AG09309 (cell line): ENCODE data around the gene ITSN1.
A peak's percentile ranks its signal among the peaks of the same experiment; 100 is the strongest.
"Not testable (repeated sequence)": the region's sequence is repeated elsewhere in the genome, so short reads cannot be mapped to it uniquely, and the experiment has no call there.

ENCODE experiments used
- DNase-seq: peaks from one replicate; pipeline ENCODE4 v3.0.0-alpha.2; 2010; ENCODE audit warnings: low read depth
- H3K4me3 ChIP-seq: 2 replicates; pipeline ENCODE4 v1.5.1; 2011; ENCODE audit warnings: mild to moderate bottlenecking, low read depth, low read length, moderate library complexity; ENCODE audit not compliant: control insufficient read depth
- TF ChIP-seq, protein P1 (sequence below): IDR thresholded peaks from 2 replicates; pipeline ENCODE4 v1.5.1; 2011; ENCODE audit warnings: mild to moderate bottlenecking, low read depth, low read length, inconsistent platforms; ENCODE audit not compliant: insufficient read depth, control insufficient read depth; ENCODE audit errors: missing control alignments

The ITSN1 gene

DNA sequence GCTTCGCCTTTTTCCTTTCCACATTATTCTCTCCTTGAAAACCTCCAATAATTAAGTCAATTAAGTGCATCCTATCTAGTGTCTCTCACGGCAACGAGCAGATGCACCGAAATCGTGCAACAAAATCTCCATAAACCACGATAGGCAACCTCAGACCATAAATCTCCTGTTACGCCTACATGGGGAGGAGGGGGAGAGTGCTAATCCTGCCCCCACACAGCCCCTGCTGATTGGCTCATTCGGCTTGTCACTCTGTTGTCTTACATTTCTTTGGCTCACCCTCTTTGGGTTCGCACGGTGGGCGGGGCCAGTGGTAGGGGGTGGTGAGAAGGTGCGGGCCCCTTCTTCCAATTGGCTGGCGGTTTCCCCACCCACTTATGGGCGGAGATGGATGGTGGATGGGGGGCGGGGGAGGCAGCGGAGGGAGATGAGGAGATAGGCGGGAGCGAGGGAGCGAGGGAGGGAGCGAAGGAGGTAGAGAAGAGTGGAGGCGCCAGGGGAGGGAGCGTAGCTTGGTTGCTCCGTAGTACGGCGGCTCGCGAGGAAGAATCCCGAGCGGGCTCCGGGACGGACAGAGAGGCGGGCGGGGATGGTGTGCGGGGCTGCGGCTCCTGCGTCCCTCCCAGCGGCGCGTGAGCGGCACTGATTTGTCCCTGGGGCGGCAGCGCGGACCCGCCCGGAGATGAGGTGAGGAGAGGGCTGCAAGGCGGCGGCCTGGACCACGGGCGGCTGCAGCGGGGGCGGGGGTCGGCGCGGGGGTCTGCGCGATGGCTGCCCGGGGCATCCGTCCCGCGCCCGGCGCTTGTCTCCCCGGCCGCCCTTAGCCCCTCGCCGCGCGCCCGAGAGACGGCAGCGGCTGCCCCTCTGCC is at the start of gene ITSN1:
Gene ITSN1, plus strand, starts transcription at position 475 of the 869 bp plus-strand sequence. CDS start 76,328 bp downstream, outside the sequence.
- TF ChIP-seq, protein P1, sequence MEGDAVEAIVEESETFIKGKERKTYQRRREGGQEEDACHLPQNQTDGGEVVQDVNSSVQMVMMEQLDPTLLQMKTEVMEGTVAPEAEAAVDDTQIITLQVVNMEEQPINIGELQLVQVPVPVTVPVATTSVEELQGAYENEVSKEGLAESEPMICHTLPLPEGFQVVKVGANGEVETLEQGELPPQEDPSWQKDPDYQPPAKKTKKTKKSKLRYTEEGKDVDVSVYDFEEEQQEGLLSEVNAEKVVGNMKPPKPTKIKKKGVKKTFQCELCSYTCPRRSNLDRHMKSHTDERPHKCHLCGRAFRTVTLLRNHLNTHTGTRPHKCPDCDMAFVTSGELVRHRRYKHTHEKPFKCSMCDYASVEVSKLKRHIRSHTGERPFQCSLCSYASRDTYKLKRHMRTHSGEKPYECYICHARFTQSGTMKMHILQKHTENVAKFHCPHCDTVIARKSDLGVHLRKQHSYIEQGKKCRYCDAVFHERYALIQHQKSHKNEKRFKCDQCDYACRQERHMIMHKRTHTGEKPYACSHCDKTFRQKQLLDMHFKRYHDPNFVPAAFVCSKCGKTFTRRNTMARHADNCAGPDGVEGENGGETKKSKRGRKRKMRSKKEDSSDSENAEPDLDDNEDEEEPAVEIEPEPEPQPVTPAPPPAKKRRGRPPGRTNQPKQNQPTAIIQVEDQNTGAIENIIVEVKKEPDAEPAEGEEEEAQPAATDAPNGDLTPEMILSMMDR: no peak
- peak; percentile 99 for DNase-seq
- peak within 1 kb of the TSS; percentile 69 for H3K4me3 ChIP-seq

DNA sequence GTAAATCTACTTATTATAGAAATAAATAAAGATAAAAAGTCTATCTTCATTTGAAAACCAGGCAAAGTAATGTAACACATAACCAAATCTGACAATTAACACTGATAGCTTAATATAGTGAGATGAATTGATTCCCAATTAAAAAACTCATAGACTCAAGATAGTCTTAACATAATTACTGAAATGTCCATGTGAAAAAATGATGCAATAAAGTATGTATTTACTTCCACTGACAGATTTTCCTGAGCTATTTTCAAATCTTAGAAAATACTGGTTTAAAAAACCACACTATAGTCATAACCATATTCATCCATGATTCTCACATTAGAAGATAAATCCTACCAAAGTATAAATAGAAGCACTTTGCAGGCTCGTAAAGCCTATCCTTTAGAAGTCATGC is 44.2 kb upstream of the ITSN1 start:
- no peak overlapping the region for H3K4me3 ChIP-seq
- DNase-seq: no peak
- TF ChIP-seq, protein P1: no peak

DNA sequence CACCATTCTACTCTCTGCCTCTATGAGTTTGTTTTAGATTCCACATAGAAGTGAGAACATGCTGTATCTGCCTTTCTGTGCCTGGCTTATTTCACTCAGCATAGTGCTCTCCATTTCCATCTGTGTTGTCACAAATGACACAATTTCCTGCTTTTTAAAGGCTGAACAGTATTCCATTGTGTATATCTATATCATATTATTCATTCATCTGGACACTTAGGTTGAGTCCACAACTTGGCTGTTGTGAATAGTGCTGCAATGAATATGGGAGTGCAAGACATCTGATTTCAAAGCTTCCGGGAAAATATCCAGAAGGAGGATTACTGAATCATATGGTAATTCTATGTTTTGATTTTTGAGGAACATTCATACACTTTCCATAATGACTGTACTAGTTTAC is 33.7 kb upstream of the ITSN1 start:
- no peak for DNase-seq
- TF ChIP-seq, protein P1: no peak
- no peak overlapping the region for H3K4me3 ChIP-seq

DNA sequence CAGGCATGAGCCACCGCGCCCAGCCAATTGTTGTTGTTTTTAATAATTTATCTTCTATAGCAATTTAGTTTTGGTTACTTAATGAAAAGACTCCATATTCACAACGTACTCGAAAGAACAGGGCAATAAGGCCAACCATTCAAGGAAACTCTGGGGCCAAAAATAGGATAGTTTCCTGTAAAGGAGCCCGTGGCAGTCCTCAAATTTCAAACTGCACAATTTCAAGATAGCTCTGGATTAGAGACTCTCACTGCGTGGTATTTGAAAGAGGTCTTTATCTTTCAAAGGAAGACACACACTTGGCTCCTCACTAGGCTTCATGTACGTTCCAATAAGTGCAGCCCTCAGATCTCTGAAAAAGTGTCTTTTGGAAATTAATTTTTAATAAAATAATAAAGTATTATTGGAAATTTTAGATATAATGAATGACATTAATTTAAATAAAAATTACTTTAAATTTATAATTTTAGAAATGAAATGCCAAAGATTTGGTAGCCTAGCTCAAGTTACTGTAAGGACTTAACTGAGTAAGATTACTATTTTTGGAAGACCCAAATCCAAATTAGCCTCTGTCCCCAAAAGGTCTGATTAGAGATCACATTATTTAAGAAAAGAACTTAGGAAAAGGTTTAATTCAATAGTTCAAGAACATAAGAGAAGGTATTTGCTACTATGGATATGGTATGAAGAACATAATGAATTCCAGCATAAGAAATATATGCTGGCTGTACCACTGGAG is 31.1 kb upstream of the ITSN1 start:
- no peak for DNase-seq
- TF ChIP-seq, protein P1: no peak
- H3K4me3 ChIP-seq: no peak overlapping the region

DNA sequence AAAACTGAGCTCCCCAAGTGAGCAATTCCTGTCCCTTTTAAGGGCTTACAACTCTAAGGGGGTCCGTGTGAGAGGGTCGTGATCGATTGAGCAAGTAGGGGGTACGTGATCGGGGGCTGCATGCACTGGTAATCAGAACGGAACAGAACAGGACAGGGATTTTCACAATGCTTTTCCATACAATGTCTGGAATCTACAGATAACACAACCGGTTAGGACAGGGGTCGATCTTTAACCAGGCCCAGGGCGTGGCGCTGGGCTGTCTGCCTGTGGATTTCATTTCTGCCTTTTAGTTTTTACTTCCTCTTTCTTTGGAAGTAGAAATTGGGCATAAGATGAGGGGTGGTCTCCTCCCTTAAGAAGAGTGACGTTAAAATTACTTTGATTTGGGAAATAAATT is 24.7 kb upstream of the ITSN1 start:
- DNase-seq, H3K4me3 ChIP-seq: not testable (repeated sequence)

DNA sequence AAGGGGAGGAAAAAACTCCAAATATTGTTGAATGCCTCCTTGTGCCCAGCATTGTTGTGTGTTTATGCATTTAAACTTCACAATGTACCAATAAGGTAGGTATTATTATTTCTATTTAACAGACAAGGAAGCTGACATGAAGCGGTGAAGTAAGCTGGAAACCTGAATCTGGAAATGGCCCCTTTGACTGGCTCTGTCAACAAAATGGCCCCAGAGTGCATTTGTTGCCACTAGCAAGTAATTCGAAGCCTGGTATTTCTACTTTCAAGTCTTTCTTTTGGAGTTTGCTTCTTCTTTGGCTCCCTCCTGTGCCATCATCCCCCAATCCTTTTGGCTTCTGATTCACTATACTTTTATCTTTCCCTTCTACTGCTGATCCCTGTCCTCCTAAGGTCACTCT is 23.9 kb upstream of the ITSN1 start:
- DNase-seq: no peak
- no peak overlapping the region for H3K4me3 ChIP-seq
- TF ChIP-seq, protein P1: no peak

DNA sequence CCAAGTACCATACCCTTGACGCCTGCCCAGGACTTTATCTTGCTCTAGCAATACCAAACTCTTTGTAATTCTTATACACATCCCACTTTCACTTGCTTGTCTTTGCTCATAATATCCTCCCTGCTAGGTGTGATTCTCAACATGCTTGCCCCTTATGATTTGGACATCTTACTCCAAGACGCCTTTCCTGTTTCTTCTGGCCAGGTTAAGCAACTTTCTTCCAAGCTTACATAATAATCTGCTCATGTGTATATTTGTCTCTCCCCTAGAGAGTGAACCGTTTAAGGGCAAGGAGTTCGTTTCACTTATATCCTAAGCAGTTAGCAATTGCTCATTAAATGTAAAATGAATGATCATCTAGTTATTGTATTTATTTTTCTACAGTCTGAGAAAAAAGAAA is 22.6 kb upstream of the ITSN1 start:
- TF ChIP-seq, protein P1: no peak
- DNase-seq: no peak
- no peak overlapping the region for H3K4me3 ChIP-seq
